GM12878 (cell line): ENCODE data around the gene RIPOR1. TPM values are rescaled to one million over a fixed set of nuclear protein-coding genes. Genes with fewer than 3 reads are reported as not detected.

Source experiments
- ATF3 ChIP-seq: IDR thresholded peaks from 2 replicates; pipeline ENCODE4 v1.6.1; 2011; ENCODE audit warnings: low read depth, mild to moderate bottlenecking, low read length, moderate library complexity, borderline replicate concordance; ENCODE audit errors: extremely low read depth
- BCL3 ChIP-seq: IDR thresholded peaks from 2 replicates; pipeline ENCODE4 v1.6.1; 2011; ENCODE audit warnings: borderline replicate concordance, low read depth, mild to moderate bottlenecking, moderate library complexity, low read length; ENCODE audit not compliant: insufficient read depth, poor library complexity, severe bottlenecking
- BHLHE40 ChIP-seq, 2 experiments: fragments of 450-650 bp in 1 of 2; IDR thresholded peaks; 2 replicates each; pipeline ENCODE4 v1.6.1; 2011 to 2017; ENCODE audit warnings: low read depth in 2 of 2, borderline replicate concordance in 1 of 2, improper control_type of control experiment in 1 of 2, low read length in 1 of 2, mild to moderate bottlenecking in 1 of 2
- KAT2A ChIP-seq: conservative IDR thresholded peaks from 2 replicates; pipeline ENCODE4 v1.6.1; 2011; ENCODE audit warnings: low read depth, low read length; ENCODE audit not compliant: control insufficient read depth
- NBN ChIP-seq: fragments of 450-650 bp; IDR thresholded peaks from 2 replicates; pipeline ENCODE4 v1.6.1; 2016
- NFXL1 ChIP-seq: fragments of 450-650 bp; IDR thresholded peaks from 2 replicates; pipeline ENCODE4 v1.6.1; 2017; ENCODE audit warnings: antibody characterized with exemption, mild to moderate bottlenecking, borderline replicate concordance
- NFYB ChIP-seq: IDR thresholded peaks from 2 replicates; pipeline ENCODE4 v1.6.1; 2011; ENCODE audit warnings: low read depth, mild to moderate bottlenecking, low read length, improper control_type of control experiment, moderate library complexity; ENCODE audit not compliant: insufficient read depth
- PRDM15 ChIP-seq: fragments of 450-650 bp; formaldehyde crosslinking; IDR thresholded peaks from 2 replicates; pipeline ENCODE4 v1.4.0; 2020; ENCODE audit warnings: mild to moderate bottlenecking, moderate library complexity
- RAD51 ChIP-seq: fragments of 450-650 bp; IDR thresholded peaks from 2 replicates; pipeline ENCODE4 v1.6.1; 2016; ENCODE audit warnings: moderate library complexity, mild to moderate bottlenecking, inconsistent platforms
- SMARCA5 ChIP-seq: fragments of 450-650 bp; IDR thresholded peaks from 2 replicates; pipeline ENCODE4 v1.6.1; 2017; ENCODE audit warnings: mild to moderate bottlenecking
- USF1 ChIP-seq: IDR thresholded peaks from 2 replicates; pipeline ENCODE4 v1.6.1; 2011; ENCODE audit warnings: borderline replicate concordance, low read depth, mild to moderate bottlenecking, moderate library complexity, mixed read lengths, low read length; ENCODE audit not compliant: insufficient read depth; ENCODE audit errors: extremely low read length
- WRNIP1 ChIP-seq: IDR thresholded peaks from 2 replicates; pipeline ENCODE4 v1.6.1; 2011; ENCODE audit warnings: low read depth, low read length, improper control_type of control experiment, borderline replicate concordance
- YBX1 ChIP-seq: fragments of 450-650 bp; IDR thresholded peaks from 2 replicates; pipeline ENCODE4 v1.6.1; 2016; ENCODE audit warnings: antibody characterized with exemption
- YY1 ChIP-seq: IDR thresholded peaks from 2 replicates; pipeline ENCODE4 v1.6.1; 2011; ENCODE audit warnings: low read depth, mild to moderate bottlenecking, low read length
- ZNF384 ChIP-seq: IDR thresholded peaks from 2 replicates; pipeline ENCODE4 v1.6.1; 2012; ENCODE audit warnings: low read depth, mild to moderate bottlenecking, low read length, improper control_type of control experiment, borderline replicate concordance
- ZZZ3 ChIP-seq: IDR thresholded peaks from 2 replicates; pipeline ENCODE4 v1.6.1; 2011; ENCODE audit warnings: low read depth; ENCODE audit not compliant: control insufficient read depth, insufficient read length
- polyA plus RNA-seq, 11 experiments: library from polyadenylated mRNA; depleted of rRNA in 4 of 11; unstranded in 6 of 11; stranded (reverse) in 5 of 11; fragments of >200 nt; fragmentation: Nextera tagmentation in 4 of 11; fragmentation: Illumina TruSeq in 1 of 11; extraction: Ambion mirVana in 4 of 11; extraction: Trizol in 1 of 11; gene quantifications; 1 replicate in 1 of 11; 2 replicates in 10 of 11; pipeline versions ENCODE4 v1.2.1 to v1.2.3, GENCODE V29; 2011 to 2016; ENCODE audit warnings: inconsistent platforms in 2 of 11, missing spikeins in 2 of 11, low read depth in 1 of 11
- total RNA-seq, 4 experiments: library from RNA; depleted of rRNA in 3 of 4; stranded (reverse); fragments of >200 nt in 3 of 4; fragmentation: Illumina TruSeq in 1 of 4; extraction: Trizol in 1 of 4; gene quantifications; 2 replicates each; pipeline versions ENCODE4 v1.2.1 to v1.2.3, GENCODE V29; 2013 to 2021
- TF ChIP-seq, protein P1 (sequence below): fragments of 450-650 bp; formaldehyde crosslinking; IDR thresholded peaks from 2 replicates; pipeline ENCODE4 v1.5.0; 2022; ENCODE audit warnings: mild to moderate bottlenecking, missing genetic modification characterization
- TF ChIP-seq, protein P2 (sequence below): fragments of 150-350 bp; IDR thresholded peaks from 2 replicates; pipeline ENCODE4 v1.6.1; 2014; ENCODE audit warnings: mild to moderate bottlenecking, low read depth, low read length

The RIPOR1 gene
- total and polyA plus RNA-seq, 10 of the 15 experiments (the other 5 are each of a cell fraction or from before 2014, with no cell fraction given) = 0.13 to 28.5 (median 7.0) TPM

DNA sequence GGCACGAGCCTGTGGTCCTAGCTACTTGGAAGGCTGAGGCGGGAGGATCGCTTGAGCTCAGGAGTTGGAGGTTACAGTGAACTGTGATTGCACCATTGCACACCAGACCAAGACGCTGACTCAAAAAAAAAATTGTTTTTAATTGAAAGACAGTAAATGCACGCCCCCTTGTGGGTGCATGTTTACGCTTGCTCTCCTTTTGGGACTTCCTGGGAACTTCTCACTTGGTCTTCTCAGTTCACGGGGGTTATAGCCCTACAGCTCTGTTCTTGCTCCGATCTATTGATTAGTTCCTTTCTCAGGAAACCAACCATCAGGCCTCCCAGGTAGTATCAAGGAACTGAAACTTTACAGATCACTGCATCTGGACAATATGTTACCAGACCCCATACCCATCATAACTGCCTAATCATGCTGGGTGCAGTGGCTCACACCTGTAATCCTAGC, 14.2 kb upstream of the RIPOR1 start (continued):
- no peak for TF ChIP-seq ATF3
- no peak for TF ChIP-seq USF1
- TF ChIP-seq ZNF384 = peak; percentile 91
- TF ChIP-seq YY1 = peak; percentile 63; the same call in 1 of the 2 replicates
- TF ChIP-seq NFYB = no peak
- TF ChIP-seq SMARCA5 = no peak
- TF ChIP-seq RAD51 = no peak
- TF ChIP-seq NFXL1 = no peak
- TF ChIP-seq BHLHE40 (IDR thresholded peaks at IDR 0.05; ENCODE audit: borderline replicate concordance in 1 of 2, low read depth in 2 of 2, low read length in 1 of 2) = peak in 1 of 2 experiments; percentile 35; a peak in 1 of 4 replicates
- TF ChIP-seq BCL3 = no peak
- TF ChIP-seq PRDM15 (CRISPR knock-in tag) = no peak
- no peak for TF ChIP-seq ZZZ3
- TF ChIP-seq, protein P1, sequence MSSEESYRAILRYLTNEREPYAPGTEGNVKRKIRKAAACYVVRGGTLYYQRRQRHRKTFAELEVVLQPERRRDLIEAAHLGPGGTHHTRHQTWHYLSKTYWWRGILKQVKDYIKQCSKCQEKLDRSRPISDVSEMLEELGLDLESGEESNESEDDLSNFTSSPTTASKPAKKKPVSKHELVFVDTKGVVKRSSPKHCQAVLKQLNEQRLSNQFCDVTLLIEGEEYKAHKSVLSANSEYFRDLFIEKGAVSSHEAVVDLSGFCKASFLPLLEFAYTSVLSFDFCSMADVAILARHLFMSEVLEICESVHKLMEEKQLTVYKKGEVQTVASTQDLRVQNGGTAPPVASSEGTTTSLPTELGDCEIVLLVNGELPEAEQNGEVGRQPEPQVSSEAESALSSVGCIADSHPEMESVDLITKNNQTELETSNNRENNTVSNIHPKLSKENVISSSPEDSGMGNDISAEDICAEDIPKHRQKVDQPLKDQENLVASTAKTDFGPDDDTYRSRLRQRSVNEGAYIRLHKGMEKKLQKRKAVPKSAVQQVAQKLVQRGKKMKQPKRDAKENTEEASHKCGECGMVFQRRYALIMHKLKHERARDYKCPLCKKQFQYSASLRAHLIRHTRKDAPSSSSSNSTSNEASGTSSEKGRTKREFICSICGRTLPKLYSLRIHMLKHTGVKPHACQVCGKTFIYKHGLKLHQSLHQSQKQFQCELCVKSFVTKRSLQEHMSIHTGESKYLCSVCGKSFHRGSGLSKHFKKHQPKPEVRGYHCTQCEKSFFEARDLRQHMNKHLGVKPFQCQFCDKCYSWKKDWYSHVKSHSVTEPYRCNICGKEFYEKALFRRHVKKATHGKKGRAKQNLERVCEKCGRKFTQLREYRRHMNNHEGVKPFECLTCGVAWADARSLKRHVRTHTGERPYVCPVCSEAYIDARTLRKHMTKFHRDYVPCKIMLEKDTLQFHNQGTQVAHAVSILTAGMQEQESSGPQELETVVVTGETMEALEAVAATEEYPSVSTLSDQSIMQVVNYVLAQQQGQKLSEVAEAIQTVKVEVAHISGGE = no peak
- TF ChIP-seq YBX1 = no peak
- TF ChIP-seq KAT2A = no peak
- TF ChIP-seq, protein P2, sequence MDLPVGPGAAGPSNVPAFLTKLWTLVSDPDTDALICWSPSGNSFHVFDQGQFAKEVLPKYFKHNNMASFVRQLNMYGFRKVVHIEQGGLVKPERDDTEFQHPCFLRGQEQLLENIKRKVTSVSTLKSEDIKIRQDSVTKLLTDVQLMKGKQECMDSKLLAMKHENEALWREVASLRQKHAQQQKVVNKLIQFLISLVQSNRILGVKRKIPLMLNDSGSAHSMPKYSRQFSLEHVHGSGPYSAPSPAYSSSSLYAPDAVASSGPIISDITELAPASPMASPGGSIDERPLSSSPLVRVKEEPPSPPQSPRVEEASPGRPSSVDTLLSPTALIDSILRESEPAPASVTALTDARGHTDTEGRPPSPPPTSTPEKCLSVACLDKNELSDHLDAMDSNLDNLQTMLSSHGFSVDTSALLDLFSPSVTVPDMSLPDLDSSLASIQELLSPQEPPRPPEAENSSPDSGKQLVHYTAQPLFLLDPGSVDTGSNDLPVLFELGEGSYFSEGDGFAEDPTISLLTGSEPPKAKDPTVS = no peak
- TF ChIP-seq NBN = 0 out of 2 replicates have a peak, but pooled peaks have one; percentile 33
- no peak for TF ChIP-seq WRNIP1
